IPS-18a (cell line): ENCODE results near the gene NARF.
"Not testable (repeated sequence)": the region's sequence is repeated elsewhere in the genome, so short reads cannot be mapped to it uniquely, and the experiment has no call there.

Experiments
- H3K27ac ChIP-seq: one replicate; pipeline ENCODE4 v1.5.1; 2013; ENCODE audit warnings: low read length
- H3K27me3 ChIP-seq: one replicate; pipeline ENCODE4 v1.6.1; 2013; ENCODE audit warnings: mild to moderate bottlenecking, low read length; ENCODE audit not compliant: control insufficient read depth, insufficient read depth
- H3K36me3 ChIP-seq: one replicate; pipeline ENCODE4 v1.6.1; 2013; ENCODE audit warnings: low read depth, low read length; ENCODE audit not compliant: control insufficient read depth
- H3K4me1 ChIP-seq: one replicate; pipeline ENCODE4 v1.6.1; 2013; ENCODE audit warnings: low read depth, low read length; ENCODE audit not compliant: control insufficient read depth
- H3K4me3 ChIP-seq: one replicate; pipeline ENCODE4 v1.5.1; 2013; ENCODE audit warnings: low read length
- H3K9ac ChIP-seq: one replicate; pipeline ENCODE4 v1.6.1; 2013; ENCODE audit warnings: mild to moderate bottlenecking, low read length, moderate library complexity
- H3K9me3 ChIP-seq: one replicate; pipeline ENCODE4 v1.6.1; 2013; ENCODE audit warnings: low read depth, low read length; ENCODE audit not compliant: control insufficient read depth

The NARF gene

DNA sequence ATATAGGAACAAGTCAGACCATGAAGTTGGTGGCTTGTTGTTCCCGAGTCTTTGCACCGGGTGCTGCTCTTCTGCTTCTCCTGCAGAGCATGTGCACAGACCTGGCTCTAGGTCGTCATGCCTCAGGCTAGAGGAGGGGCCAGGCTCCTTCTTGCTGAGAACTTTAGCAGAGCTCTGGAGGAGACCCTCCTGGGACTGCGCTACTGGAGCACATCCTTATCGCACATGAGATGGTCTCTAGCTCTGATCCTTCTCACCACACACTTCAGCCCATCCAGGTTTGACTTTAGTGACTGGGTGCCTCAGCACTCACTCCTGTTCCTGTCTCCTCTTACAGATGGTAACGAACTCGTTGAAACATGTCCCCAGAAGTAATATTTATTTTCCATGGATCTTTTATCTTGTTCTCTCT is 75.9 kb downstream of the NARF start:
- H3K9ac ChIP-seq: no peak overlapping the region
- no peak overlapping the region for H3K27ac ChIP-seq
- no peaks in the 10 kb centered on the region for H3K9me3 ChIP-seq
- no peaks in the 10 kb centered on the region for H3K36me3 ChIP-seq
- H3K4me1 ChIP-seq: peaks cover 3% of the 10 kb centered on the region
- no peaks in the 10 kb centered on the region for H3K27me3 ChIP-seq
- H3K4me3 ChIP-seq: no peak overlapping the region

DNA sequence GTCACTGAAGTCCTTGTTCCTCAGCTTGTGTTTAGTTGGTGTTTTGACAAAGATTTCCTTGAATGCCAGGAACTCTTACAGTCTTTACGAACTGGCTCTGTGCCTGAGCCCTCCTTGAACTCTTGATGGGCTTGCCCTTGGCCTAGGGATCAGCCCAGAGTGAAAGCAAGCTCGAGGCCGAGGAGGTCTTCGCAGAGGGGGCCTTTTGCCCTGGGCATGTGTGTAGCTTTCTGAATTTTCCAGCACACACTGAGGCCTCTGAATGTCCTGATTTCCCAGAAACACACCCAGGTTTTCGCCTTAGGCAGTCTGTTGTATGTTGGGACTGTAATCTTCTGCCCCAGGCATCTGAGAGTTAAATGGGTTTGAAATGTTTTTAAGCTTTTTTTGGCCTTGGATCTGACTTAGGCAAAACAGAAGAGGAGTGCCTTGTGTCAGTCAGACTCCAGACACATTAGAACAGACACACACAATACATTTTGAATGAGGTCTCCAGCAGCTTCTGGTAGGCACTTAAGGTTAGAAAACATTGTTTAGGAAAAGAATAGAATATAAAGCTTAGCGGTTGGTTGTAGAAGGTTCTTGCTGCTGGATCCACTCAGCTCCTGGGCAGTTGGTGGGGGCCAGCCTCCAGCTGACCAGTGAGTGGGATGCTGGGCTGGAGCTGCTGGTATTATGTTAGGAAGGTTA is 78.1 kb downstream of the NARF start:
- no peak overlapping the region for H3K4me3 ChIP-seq
- H3K27ac ChIP-seq: no peak overlapping the region

DNA sequence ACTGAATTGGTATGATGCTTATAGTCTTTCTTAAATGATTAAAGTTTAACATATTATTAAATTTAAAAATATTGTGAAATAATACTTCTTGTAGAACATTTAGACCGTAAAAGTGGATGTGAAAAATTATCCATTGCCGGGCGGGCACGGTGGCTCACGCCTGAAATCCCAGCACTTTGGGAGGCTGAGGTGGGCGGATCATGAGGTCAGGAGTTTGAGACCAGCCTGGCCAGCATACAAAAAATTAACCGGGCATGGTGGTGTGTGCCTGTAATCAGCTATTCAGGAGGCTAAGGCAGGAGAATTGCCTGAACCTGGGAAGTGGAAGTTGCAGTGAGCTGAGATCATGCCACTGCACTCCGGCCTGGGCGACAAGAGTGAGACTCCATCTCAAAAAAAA is 78.7 kb downstream of the NARF start:
- not testable (repeated sequence) for H3K27ac ChIP-seq, H3K36me3 ChIP-seq, H3K27me3 ChIP-seq, H3K4me1 ChIP-seq, H3K9ac ChIP-seq, H3K4me3 ChIP-seq, H3K9me3 ChIP-seq

More for the DNA sequence above, 78.1 kb downstream of the NARF start:
- Histone ChIP-seq H3K9me3 (no peaks in the 10 kb centered on the region), H3K4me1 (peaks cover 3% of the 10 kb centered on the region), H3K36me3 (no peaks in the 10 kb centered on the region), H3K27me3 (no peaks in the 10 kb centered on the region), H3K9ac (no peak overlapping the region)

DNA sequence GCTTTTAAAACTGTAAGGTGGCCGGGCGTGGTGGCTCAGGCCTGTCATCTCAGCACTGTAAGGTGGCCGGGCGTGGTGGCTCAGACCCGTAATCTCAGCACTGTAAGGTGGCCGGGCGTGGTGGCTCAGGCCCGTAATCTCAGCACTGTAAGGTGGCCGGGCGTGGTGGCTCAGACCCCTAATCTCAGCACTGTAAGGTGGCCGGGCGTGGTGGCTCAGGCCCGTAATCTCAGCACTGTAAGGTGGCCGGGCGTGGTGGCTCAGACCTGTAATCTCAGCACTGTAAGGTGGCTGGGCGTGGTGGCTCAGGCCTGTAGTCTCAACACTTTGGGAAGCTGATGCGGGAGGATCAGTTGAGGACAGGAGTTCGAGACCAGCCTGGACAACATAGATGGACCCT is 80.5 kb downstream of the NARF start:
- H3K27ac ChIP-seq, H3K36me3 ChIP-seq, H3K9ac ChIP-seq, H3K4me1 ChIP-seq, H3K9me3 ChIP-seq, H3K27me3 ChIP-seq, H3K4me3 ChIP-seq: not testable (repeated sequence)
